SU-DHL-6 (cell line): ENCODE results near the gene FXYD3.
A peak's percentile ranks its signal among the peaks of the same experiment; 100 is the strongest.

Experiments
- H2AFZ ChIP-seq: fragments of 200-600 bp; sonication (generic); 2 replicates; pipeline ENCODE4 v1.6.1; 2014; ENCODE audit warnings: low read depth, mild to moderate bottlenecking, moderate library complexity, mixed read lengths, antibody characterized with exemption, low read length; ENCODE audit not compliant: severe bottlenecking
- H3F3A ChIP-seq: fragments of 200-600 bp; shearing (Covaris generic); 2 replicates; pipeline ENCODE4 v1.6.0; 2016; ENCODE audit warnings: antibody characterized with exemption, mild to moderate bottlenecking; ENCODE audit not compliant: insufficient read depth
- H3K27ac ChIP-seq: fragments of 200-600 bp; sonication (generic); 2 replicates; pipeline ENCODE4 v1.5.1; 2016; ENCODE audit warnings: low read depth, mild to moderate bottlenecking, low read length, moderate library complexity, mixed read lengths
- H3K27me3 ChIP-seq: fragments of 200-600 bp; sonication (generic), shearing (Covaris generic); 2 replicates; pipeline ENCODE4 v1.6.0; 2014; ENCODE audit warnings: mild to moderate bottlenecking, low read length
- H3K36me3 ChIP-seq: fragments of 200-600 bp; sonication (generic); 2 replicates; pipeline ENCODE4 v1.6.1; 2014; ENCODE audit warnings: mild to moderate bottlenecking, low read length, mixed read lengths
- H3K4me2 ChIP-seq: fragments of 300-600, 200-600 bp; shearing (Covaris generic), sonication (generic); 2 replicates; pipeline ENCODE4 v1.6.0; 2014; ENCODE audit warnings: low read length, low read depth, mild to moderate bottlenecking; ENCODE audit not compliant: poor library complexity, severe bottlenecking
- H3K4me3 ChIP-seq: fragments of 200-600 bp; sonication (generic); 2 replicates; pipeline ENCODE4 v1.5.1; 2014; ENCODE audit warnings: antibody characterized with exemption, low read length, mild to moderate bottlenecking, mixed read lengths; ENCODE audit not compliant: insufficient read depth, poor library complexity, severe bottlenecking
- H3K79me2 ChIP-seq: fragments of 200-600 bp; sonication (generic); 2 replicates; pipeline ENCODE4 v1.6.1; 2014; ENCODE audit warnings: mild to moderate bottlenecking, low read length, moderate library complexity; ENCODE audit not compliant: insufficient read depth
- H3K9ac ChIP-seq: fragments of 200-600 bp; sonication (generic); 2 replicates; pipeline ENCODE4 v1.7.0; 2014; ENCODE audit warnings: mild to moderate bottlenecking, low read length
- H3K9me2 ChIP-seq: fragments of 200-600 bp; sonication (generic); replicated peaks from 2 replicates; pipeline ENCODE4 v1.6.1; 2014; ENCODE audit warnings: low read length; ENCODE audit not compliant: insufficient read depth
- H3K9me3 ChIP-seq: fragments of 200-600 bp; sonication (generic); 2 replicates; pipeline ENCODE4 v1.6.1; 2014; ENCODE audit warnings: low read length, mixed read lengths; ENCODE audit not compliant: insufficient read depth
- H4K20me1 ChIP-seq: fragments of 200-600 bp; sonication (generic); 2 replicates; pipeline ENCODE4 v1.6.1; 2014; ENCODE audit warnings: low read depth, mild to moderate bottlenecking, antibody characterized with exemption, low read length, moderate library complexity, mixed read lengths
- EZH2phosphoT487 ChIP-seq: fragments of 200-600 bp; sonication (generic), shearing (Covaris generic); conservative IDR thresholded peaks from 2 replicates; pipeline ENCODE4 v1.6.1; 2018; ENCODE audit warnings: mild to moderate bottlenecking, antibody characterized with exemption, low read length, moderate library complexity, mixed read lengths
- TF ChIP-seq, protein P1 (sequence below): fragments of 200-600 bp; sonication (generic); IDR thresholded peaks from one replicate; pipeline ENCODE4 v1.5.1; 2017; ENCODE audit warnings: antibody characterized with exemption, mild to moderate bottlenecking, low read length, moderate library complexity; ENCODE audit not compliant: insufficient read depth, poor library complexity, severe bottlenecking

Gene FXYD3

DNA sequence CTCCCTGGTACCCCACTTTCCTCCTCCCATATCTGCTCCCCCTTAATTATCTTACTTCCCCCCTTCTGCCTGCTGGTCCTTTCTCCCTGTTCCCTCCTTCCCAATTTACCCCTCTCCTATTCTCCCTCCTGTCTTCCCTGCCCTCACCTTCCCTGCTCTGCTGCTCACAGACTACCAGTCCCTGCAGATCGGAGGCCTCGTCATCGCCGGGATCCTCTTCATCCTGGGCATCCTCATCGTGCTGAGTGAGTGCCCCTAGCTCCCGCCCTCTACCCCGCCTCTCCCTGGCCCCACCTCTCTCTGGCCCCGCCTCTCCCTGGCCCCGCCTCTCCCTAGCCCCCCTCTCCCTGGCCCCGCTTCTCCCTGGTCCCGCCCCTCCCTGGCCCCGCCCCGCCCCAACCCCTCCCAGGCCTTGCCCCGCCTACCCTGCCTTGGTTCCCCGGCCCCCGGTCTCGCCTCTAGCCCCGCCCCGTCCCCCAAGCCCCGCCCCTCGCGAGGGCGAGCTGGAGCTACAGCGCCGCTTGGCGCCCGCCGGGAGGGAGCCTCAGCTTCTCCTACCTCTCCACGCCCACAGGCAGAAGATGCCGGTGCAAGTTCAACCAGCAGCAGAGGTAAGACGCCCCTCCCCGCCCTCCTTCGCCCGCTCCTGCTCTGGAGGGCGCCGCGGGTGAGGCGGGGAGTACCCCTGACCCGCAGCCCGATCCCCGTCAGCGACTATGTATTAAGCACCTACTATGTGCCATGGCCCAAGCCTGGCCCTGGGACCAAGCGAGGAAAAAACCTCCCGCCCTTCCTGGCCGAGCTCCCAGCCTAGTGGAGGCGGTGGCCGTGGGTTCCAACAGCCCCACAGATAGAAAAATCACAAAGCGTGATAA, 25.6 kb downstream of the FXYD3 start:
- Histone ChIP-seq H3K27me3 (no peaks in the 10 kb centered on the region), H3K9ac (peak overlapping the region; percentile 44; the same call in 1 of the 2 replicates), H3K4me2 (peak overlapping the region; percentile 70), H3K4me3 (peak overlapping the region; percentile 47), H3K9me2 (no peaks in the 10 kb centered on the region), H3K9me3 (no peaks in the 10 kb centered on the region), H3K79me2 (no peaks in the 10 kb centered on the region), H3F3A (peaks cover 7% of the 10 kb centered on the region), H2AFZ (peak overlapping the region; percentile 89), H3K36me3 (no peaks in the 10 kb centered on the region), H3K27ac (peak overlapping the region; percentile 60), H4K20me1 (no peaks in the 10 kb centered on the region)
- TF ChIP-seq, protein P1, sequence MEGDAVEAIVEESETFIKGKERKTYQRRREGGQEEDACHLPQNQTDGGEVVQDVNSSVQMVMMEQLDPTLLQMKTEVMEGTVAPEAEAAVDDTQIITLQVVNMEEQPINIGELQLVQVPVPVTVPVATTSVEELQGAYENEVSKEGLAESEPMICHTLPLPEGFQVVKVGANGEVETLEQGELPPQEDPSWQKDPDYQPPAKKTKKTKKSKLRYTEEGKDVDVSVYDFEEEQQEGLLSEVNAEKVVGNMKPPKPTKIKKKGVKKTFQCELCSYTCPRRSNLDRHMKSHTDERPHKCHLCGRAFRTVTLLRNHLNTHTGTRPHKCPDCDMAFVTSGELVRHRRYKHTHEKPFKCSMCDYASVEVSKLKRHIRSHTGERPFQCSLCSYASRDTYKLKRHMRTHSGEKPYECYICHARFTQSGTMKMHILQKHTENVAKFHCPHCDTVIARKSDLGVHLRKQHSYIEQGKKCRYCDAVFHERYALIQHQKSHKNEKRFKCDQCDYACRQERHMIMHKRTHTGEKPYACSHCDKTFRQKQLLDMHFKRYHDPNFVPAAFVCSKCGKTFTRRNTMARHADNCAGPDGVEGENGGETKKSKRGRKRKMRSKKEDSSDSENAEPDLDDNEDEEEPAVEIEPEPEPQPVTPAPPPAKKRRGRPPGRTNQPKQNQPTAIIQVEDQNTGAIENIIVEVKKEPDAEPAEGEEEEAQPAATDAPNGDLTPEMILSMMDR: peak; percentile 50
- no peak for TF ChIP-seq EZH2phosphoT487

DNA sequence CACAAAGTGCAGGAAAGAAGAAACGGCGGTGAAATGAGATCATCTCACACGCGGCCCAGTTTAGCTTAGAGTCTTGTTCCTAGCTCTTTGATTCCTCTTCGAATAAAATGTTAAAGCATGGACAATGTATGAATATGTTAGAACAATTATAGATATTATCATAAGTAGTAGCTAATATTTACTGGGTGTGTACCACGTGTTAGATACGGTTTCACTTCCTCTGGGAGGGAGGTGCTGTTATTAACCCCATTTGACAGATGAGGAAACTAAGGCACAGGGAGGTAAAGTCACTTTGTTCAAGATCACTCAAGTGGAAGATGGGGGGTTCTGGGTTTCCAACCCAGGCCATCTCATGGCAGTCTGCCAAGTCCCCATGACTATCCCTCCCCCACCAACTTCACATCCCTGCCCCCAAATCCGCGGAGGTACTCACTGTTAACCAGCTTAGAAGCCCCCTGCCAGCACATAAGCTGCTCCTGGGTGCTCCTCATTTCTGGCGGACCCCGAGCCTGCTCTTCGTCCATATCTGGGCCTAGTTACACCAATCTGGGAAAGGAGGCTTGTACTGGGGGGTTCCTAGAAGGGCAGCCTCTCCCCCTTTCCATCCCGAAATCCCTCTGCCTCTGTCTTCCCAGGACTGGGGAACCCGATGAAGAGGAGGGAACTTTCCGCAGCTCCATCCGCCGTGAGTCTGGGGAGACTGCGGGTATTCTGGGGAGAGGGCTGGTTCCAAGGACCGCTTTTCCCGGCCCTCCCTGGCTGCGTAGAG, 26.4 kb downstream of the FXYD3 start:
- TF ChIP-seq, protein P1: no peak
- no peak for TF ChIP-seq EZH2phosphoT487
- Histone ChIP-seq H3K9me3 (no peaks in the 10 kb centered on the region), H2AFZ (peak overlapping the region; percentile 89), H3K27me3 (no peaks in the 10 kb centered on the region), H3K4me2 (peak overlapping the region; percentile 70), H3F3A (peaks cover 7% of the 10 kb centered on the region), H3K79me2 (no peaks in the 10 kb centered on the region), H4K20me1 (no peaks in the 10 kb centered on the region), H3K4me3 (peak overlapping the region; percentile 47), H3K36me3 (no peaks in the 10 kb centered on the region), H3K9me2 (no peaks in the 10 kb centered on the region), H3K27ac (peak overlapping the region; percentile 60), H3K9ac (peak overlapping the region; percentile 44; the same call in 1 of the 2 replicates)

DNA sequence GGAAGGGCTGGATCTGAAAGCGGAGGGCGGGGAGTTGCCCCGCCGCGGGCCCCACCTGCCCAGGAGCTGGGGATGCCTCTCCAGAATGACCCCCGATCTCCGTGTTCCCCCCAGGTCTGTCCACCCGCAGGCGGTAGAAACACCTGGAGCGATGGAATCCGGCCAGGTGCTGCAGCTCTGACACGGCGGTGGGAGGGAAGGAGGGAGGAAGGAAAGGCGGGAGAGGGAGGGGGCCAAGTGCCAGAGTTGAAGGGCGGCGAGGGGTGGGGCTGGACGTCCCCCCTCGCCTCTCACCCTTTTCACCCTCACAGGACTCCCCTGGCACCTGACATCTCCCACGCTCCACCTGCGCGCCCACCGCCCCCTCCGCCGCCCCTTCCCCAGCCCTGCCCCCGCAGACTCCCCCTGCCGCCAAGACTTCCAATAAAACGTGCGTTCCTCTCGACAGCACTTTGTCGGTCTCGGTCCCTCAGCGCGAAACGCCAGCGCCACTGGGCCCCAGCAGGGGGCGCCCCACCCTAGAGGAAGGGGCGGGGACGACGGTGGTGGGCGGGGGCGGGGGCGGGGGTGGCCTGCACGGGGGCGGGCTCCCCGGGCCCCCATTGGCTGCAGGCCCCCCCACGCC, 27.1 kb downstream of the FXYD3 start:
- no peaks in the 10 kb centered on the region for H3K9me2 ChIP-seq
- no peaks in the 10 kb centered on the region for H3K27me3 ChIP-seq
- H3F3A ChIP-seq: peaks cover 7% of the 10 kb centered on the region
- H4K20me1 ChIP-seq: no peaks in the 10 kb centered on the region
- peak overlapping the region; percentile 70 for H3K4me2 ChIP-seq
- H3K9me3 ChIP-seq: no peaks in the 10 kb centered on the region
- no peaks in the 10 kb centered on the region for H3K36me3 ChIP-seq
- H3K27ac ChIP-seq: peak overlapping the region; percentile 60; the same call in 1 of the 2 replicates
- TF ChIP-seq, protein P1: peak; percentile 25
- no peak for TF ChIP-seq EZH2phosphoT487
- peak overlapping the region; percentile 44; the same call in 1 of the 2 replicates for H3K9ac ChIP-seq
- H3K4me3 ChIP-seq: peak overlapping the region; percentile 47
- H3K79me2 ChIP-seq: no peaks in the 10 kb centered on the region
- H2AFZ ChIP-seq: peak overlapping the region; percentile 65
